Measurements from ENCODE around the gene ARHGEF16.

The ARHGEF16 gene

GRCh38 chr1:3469104-3469848, 14.8 kb downstream of the ARHGEF16 start:
- H3K4me3 ChIP-seq (ENCODE audit: low read depth, low read length), result no peak overlapping the region
- no peak for TF ChIP-seq CTCF (IDR thresholded peaks at IDR 0.05; ENCODE audit: low read depth, low read length, missing control alignments)
- DNase-seq (ENCODE audit: low read depth), result no peak

- TF ChIP-seq CTCF (IDR thresholded peaks at IDR 0.05; ENCODE audit: low read depth, low read length, missing control alignments), result no peak
- DNase-seq (ENCODE audit: low read depth), result no peak
- no peak overlapping the region for H3K4me3 ChIP-seq (ENCODE audit: low read depth, low read length)
Observed at GRCh38 chr1:3469849-3470649, 15.6 kb downstream of the ARHGEF16 start.

GRCh38 chr1:3470650-3471355, 16.3 kb downstream of the ARHGEF16 start:
- no peak for TF ChIP-seq CTCF (IDR thresholded peaks at IDR 0.05; ENCODE audit: low read depth, low read length, missing control alignments)
- no peak overlapping the region for H3K4me3 ChIP-seq (ENCODE audit: low read depth, low read length)
- no peak for DNase-seq (ENCODE audit: low read depth)

GRCh38 chr1:3471356-3472087, 17.1 kb downstream of the ARHGEF16 start:
- DNase-seq (ENCODE audit: low read depth), result no peak
- H3K4me3 ChIP-seq (ENCODE audit: low read depth, low read length), result no peak overlapping the region
- TF ChIP-seq CTCF (IDR thresholded peaks at IDR 0.05; ENCODE audit: low read depth, low read length, missing control alignments), result no peak

- no peak overlapping the region for H3K4me3 ChIP-seq (ENCODE audit: low read depth, low read length)
- no peak for DNase-seq (ENCODE audit: low read depth)
- no peak for TF ChIP-seq CTCF (IDR thresholded peaks at IDR 0.05; ENCODE audit: low read depth, low read length, missing control alignments)
Observed at GRCh38 chr1:3472088-3472850, 17.8 kb downstream of the ARHGEF16 start.

GRCh38 chr1:3472906-3473305, 18.4 kb downstream of the ARHGEF16 start:
- DNase-seq (ENCODE audit: low read depth), result no peak
- no peak for TF ChIP-seq CTCF (IDR thresholded peaks at IDR 0.05; ENCODE audit: low read depth, low read length, missing control alignments)
- H3K4me3 ChIP-seq (ENCODE audit: low read depth, low read length), result no peak overlapping the region
